Esophagus squamous epithelium (tissue), 4 donors: ENCODE results near the gene SGSM2.

ENCODE experiments used
- CTCF ChIP-seq, 6 experiments: fragments of 450-650 bp in 4 of 6; fragments of 200-600 bp in 2 of 6; sonication (generic) in 2 of 6; IDR thresholded peaks; one replicate each; pipeline ENCODE4 v1.5.1; 2016 to 2019; ENCODE audit warnings: antibody characterized with exemption in 6 of 6, mild to moderate bottlenecking in 4 of 6, moderate library complexity in 4 of 6
- POLR2A ChIP-seq, 4 donors: fragments of 450-650 bp; IDR thresholded peaks; one replicate each; pipeline ENCODE4 v1.6.1; 2017; ENCODE audit warnings: antibody characterized with exemption in 4 of 4, mild to moderate bottlenecking in 4 of 4, moderate library complexity in 3 of 4

DNA sequence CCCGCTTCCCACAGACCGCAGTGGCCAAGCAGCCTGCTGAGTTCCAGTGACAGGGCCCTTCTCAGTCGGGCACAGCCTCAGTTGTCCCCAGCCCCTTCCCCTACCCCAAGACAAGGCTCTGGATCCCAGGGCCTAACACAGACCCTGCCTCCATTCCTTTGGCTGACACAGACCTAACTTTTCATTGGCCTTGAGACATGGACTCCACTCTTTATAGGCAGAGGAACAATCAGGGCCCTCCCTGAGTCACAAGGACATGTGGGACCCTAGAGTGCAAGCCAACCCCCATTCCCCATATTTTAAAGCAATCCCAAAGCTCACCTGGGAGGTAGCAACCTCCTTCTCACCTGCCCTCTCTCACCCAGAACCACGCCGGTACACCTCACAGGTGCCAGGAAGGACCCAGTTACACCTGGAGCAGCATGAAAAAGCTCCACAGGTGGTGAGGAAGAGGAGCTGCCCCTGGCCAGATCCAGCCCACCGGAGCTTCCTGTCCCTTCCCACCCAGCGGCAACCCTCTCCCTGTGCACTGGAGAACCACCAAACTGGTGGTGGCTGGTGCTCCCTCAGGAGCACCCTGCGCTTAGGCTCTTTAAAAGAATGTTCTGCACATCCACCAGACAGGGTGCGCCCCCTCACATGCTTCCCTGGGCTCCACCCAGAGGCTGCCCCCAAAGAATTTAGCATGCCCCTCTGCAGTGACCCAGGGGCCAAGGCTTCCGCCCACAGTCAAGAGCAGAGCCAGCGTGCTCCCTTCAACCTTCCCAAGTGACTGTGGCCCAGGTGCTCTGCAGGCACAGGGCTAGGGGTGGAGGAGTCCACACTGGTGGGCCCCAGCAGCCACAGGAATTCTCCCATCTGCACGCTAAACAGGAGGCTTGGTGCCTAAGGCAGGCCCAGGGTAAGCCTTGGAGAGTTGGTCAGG is 60.2 kb downstream of the SGSM2 start:
- no peak for TF ChIP-seq CTCF (IDR thresholded peaks at IDR 0.05)
- TF ChIP-seq POLR2A (IDR thresholded peaks at IDR 0.05) = no peak
